Lower leg skin (tissue), 3 donors: Measurements from ENCODE around the gene SHANK3.

ENCODE experiments used
- POLR2A ChIP-seq, 2 donors: fragments of 450-650 bp; IDR thresholded peaks; one replicate each; pipeline ENCODE4 v1.6.1; 2016 to 2017; ENCODE audit warnings: antibody characterized with exemption in 2 of 2, mild to moderate bottlenecking in 1 of 2, moderate library complexity in 1 of 2
- TF ChIP-seq, protein P1 (sequence below), 3 donors: fragments of 450-650 bp; IDR thresholded peaks; one replicate each; pipeline ENCODE4 v1.5.1; 2016; ENCODE audit warnings: antibody characterized with exemption in 3 of 3, mild to moderate bottlenecking in 3 of 3, moderate library complexity in 2 of 3

DNA sequence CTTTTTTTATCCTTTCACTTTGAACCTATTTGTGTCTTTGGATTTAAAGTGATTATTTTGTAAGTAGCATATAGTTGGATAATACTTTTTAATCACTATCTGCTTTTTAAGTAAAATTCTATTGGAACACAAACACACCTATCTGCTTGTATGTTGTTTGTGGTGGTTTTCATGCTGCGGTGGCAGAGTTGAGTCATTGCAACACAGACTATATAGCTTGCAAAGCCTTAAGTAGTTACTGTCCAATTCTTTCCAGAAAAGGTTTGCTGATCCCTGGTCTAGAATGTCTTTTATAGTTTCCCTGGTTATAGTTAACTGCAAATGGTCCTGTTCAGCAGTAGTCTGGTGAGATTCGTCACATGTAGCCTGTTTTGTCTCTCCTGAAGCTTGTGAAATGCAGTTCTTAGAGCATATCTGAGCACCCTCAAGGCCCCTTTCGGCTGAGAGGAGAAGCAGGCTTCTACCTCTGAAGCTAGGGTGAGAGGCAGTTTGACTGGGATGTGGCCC lies 21.5 kb downstream of the SHANK3 start:
- TF ChIP-seq POLR2A (IDR thresholded peaks at IDR 0.05) = no peak
- TF ChIP-seq, protein P1, sequence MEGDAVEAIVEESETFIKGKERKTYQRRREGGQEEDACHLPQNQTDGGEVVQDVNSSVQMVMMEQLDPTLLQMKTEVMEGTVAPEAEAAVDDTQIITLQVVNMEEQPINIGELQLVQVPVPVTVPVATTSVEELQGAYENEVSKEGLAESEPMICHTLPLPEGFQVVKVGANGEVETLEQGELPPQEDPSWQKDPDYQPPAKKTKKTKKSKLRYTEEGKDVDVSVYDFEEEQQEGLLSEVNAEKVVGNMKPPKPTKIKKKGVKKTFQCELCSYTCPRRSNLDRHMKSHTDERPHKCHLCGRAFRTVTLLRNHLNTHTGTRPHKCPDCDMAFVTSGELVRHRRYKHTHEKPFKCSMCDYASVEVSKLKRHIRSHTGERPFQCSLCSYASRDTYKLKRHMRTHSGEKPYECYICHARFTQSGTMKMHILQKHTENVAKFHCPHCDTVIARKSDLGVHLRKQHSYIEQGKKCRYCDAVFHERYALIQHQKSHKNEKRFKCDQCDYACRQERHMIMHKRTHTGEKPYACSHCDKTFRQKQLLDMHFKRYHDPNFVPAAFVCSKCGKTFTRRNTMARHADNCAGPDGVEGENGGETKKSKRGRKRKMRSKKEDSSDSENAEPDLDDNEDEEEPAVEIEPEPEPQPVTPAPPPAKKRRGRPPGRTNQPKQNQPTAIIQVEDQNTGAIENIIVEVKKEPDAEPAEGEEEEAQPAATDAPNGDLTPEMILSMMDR (IDR thresholded peaks at IDR 0.05) = no peak
